ENCODE data around the gene UTP3. TPM values are rescaled to one million over a fixed set of nuclear protein-coding genes. Genes with fewer than 3 reads are reported as not detected.

Gene UTP3
- total and polyA plus RNA-seq, 9 of the 15 experiments (the other 6 are each of a cell fraction or from before 2014, with no cell fraction given) = 11.9 to 69.3 (median 34.0) TPM

GRCh38 chr4:70654605-70655011 lies 33.7 kb upstream of the UTP3 start (continued):
- TF ChIP-seq ZNF592 (IDR thresholded peaks at IDR 0.05) (no peak), CBFA2T3 (IDR thresholded peaks at IDR 0.05) (peak; percentile 96), KAT2B (IDR thresholded peaks at IDR 0.05; ENCODE audit: low read depth, low read length) (no peak), CREM (IDR thresholded peaks at IDR 0.05; ENCODE audit: low read depth) (peak; percentile 67), ZSCAN29 (IDR thresholded peaks at IDR 0.05) (no peak), POLR3A (IDR thresholded peaks at IDR 0.05; ENCODE audit: borderline replicate concordance, extremely low read depth, insufficient read depth, insufficient read length) (no peak), CBX3 (IDR thresholded peaks at IDR 0.05; ENCODE audit: borderline replicate concordance in 1 of 2, low read length in 2 of 2) (peak in 1 of 2 experiments; percentile 87; a peak in 2 of 3 replicates), GABPA (tag; conservative IDR thresholded peaks at IDR 0.05; ENCODE audit: low read depth) (no peak), KAT8 (IDR thresholded peaks at IDR 0.05; ENCODE audit: low read depth) (no peak), DPF2 (IDR thresholded peaks at IDR 0.05) (peak; percentile 92), POLR2AphosphoS5 (IDR thresholded peaks at IDR 0.05; ENCODE audit: control insufficient read depth, insufficient read depth, low read depth, low read length) (peak; percentile 83), CEBPB (tag; IDR thresholded peaks at IDR 0.05) (no peak), NRF1 (conservative IDR thresholded peaks at IDR 0.05 in 1 of 2, IDR thresholded peaks at IDR 0.05 in 1 of 2) (no peak), TAL1 (IDR thresholded peaks at IDR 0.05) (peak; percentile 95), ATF4 (CRISPR knock-in tag; IDR thresholded peaks at IDR 0.05) (no peak), VEZF1 (CRISPR knock-in tag; IDR thresholded peaks at IDR 0.05) (no peak), HES1 (IDR thresholded peaks at IDR 0.05; ENCODE audit: low read depth) (peak; percentile 46; the same call in 1 of the 2 replicates), FOXA3 (CRISPR knock-in tag; conservative IDR thresholded peaks at IDR 0.05 in 1 of 2, IDR thresholded peaks at IDR 0.05 in 1 of 2) (no peak), PBX2 (CRISPR knock-in tag; IDR thresholded peaks at IDR 0.05; ENCODE audit: low read depth) (no peak), PBX2 (tag; conservative IDR thresholded peaks at IDR 0.05; ENCODE audit: low read depth) (peak; percentile 75)

Data from K562 (cell line).